Muscle of arm (tissue), 12 donors: ENCODE measurements around the gene MRTFA. TPM values are rescaled to one million over a fixed set of nuclear protein-coding genes. Genes with fewer than 3 reads are reported as not detected.
A peak's percentile ranks its signal among the peaks of the same experiment; 100 is the strongest.

ENCODE experiments used
- DNase-seq: peaks from one replicate; pipeline ENCODE4 v3.0.0-alpha.2; 2013
- polyA plus RNA-seq, 12 donors: library from polyadenylated mRNA; unstranded; fragments of 120-200 nt; gene quantifications; one replicate each; pipeline ENCODE4 v1.2.1, GENCODE V29; 2013; ENCODE audit not compliant: insufficient read length in 12 of 12

The MRTFA gene
- polyA plus RNA-seq, 12 donors, result 19.0 to 35.7 (median 23.5) TPM; not detected in 1

DNA sequence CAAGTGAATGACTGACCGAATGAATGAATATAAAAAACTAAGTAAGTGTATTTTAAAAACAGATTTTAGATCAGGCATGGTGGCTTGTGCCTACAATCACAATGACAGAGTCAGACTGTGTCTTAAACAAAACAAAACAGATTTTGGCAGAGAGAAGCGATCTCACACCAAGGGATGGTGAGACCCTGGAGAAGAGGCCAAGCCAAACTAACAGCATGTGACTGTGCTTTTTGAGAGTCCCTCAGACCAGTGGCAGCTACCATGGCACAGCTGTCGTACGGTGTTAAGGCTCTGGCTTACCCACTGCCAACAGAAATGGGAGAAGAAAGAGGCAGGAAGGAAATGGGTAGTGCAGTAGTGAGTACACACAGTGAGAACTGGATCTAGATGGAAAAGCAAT lies 205.5 kb downstream of the MRTFA start:
- no peak for DNase-seq

GRCh38 chr22:40429481-40429880 lies 207.0 kb downstream of the MRTFA start:
- DNase-seq, result no peak

DNA sequence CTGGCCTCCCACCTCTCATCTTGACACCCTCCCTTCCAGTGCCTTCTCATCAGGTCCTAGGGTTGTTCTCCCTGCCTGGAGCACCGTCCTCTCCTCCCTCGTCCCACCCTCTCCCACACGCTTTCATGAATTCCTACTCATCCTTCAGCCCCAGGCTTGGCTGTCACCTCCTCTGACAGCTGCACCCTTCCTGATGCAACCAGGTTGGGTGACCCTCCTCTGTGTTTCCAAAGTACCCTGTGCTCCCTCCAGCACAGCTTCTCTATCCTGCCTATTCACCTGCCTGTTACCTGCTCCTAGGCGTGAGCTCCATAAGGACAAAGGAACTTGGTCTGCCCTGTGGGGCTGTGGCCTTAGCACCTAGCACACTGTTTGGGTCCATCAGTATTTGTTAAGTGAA lies 207.7 kb downstream of the MRTFA start:
- DNase-seq, result no peak

DNA sequence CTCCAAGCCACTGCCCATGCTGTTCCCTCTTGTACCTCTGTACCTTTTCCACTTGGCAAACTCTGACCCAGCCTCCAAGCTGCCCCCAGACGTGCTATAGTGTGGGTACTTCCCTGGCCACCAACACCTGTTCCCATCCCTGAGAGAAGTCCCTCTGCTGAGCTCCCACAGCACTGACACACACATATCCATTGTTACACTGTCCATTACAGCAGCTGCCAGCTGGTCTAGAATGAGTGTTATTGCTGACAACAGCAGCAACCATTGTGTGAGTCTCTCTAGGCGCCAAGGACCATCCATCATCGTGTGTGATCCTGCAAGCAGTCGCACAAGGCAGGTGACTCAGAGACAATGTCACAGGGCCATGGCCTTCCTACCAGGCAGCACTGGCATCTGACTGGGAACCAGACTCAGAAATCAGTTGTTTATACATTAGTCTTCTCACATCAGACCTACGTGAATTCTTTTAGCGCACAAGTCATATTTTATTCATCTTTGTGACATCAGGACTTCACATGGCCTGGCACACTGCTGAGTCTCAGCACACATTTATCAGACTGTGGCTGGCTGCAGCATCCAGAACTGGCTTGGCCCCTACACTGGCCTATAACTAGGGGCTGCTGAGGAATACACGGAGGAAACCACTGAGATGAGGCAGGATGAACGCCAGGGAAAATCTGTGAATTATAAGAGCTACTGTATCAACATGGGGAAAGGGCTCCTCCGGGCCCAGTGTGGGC lies 209.8 kb downstream of the MRTFA start:
- peak; percentile 30 for DNase-seq

DNA sequence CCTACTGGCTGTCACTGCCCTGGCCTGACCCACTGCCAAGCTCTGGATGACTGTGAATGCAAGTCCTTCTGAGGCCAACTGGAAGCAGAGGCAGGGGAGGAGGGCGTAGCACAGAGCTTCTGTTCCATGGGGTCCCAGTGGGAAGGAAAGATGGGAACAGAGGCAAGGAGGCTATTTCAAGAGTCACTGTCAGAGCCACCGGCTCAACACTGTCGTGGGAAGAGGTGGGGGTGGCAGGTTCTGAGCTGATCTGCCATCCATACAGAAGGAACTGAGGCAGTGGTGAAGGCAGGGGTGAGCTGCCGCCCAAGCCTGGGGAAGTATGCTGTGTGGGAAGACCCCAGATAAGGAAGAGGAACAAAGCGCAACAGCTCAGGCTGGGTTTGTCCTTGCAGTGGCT lies 211.4 kb downstream of the MRTFA start:
- no peak for DNase-seq

DNA sequence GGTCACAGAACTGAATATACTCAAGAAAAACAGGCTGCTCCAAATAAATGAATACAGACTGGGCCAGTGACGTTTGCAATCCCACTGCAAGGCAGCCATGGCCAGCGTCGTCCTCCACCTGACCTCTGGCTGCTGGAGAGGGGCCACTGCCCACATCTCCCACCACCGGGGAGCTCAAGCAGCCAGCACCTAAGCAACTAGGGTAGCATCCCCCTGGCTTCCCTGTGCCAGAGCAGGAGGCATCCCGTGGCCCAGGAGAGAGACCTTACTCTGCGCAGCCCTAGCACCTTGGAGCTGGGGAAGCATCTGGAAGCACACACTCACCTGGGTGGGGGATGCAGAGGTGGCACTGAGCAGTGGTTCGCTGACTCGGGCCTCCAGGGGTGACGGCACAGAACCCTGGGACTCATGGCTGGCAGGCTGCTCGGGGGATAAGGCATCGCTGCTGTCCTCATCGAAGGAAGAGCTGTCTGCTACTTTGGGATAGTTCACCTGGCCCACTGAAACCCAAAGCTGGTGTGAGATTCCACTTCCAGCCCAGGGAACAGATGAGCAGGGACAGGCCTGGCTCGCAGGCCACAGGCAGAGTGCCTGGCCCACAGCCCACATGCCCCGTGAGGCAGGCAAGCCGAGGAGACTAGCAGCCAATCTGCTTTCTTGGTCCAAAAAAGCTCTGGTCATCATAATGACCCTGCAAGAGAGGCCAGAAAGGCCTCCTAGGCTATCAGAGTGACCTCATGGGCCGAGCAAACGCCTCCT lies 212.5 kb downstream of the MRTFA start:
- DNase-seq, result no peak

DNA sequence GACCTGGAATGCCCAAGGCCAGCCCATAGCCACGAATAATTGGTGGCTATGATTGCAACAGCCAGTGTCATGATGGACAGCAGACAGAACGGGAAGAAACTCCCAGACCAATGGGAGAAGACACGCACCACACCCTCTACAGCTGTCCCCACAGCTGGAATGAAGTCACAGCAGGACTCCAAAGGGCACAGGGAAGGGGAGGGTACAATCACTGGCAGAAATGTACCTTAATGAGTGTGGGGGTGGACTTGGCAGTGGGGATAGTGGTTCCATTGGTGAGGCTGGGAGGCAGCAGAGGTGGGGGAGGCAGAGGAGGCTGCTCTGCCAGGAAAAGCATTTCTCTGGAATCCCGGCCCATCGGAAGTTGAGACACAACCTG lies 213.2 kb downstream of the MRTFA start:
- no peak for DNase-seq

DNA sequence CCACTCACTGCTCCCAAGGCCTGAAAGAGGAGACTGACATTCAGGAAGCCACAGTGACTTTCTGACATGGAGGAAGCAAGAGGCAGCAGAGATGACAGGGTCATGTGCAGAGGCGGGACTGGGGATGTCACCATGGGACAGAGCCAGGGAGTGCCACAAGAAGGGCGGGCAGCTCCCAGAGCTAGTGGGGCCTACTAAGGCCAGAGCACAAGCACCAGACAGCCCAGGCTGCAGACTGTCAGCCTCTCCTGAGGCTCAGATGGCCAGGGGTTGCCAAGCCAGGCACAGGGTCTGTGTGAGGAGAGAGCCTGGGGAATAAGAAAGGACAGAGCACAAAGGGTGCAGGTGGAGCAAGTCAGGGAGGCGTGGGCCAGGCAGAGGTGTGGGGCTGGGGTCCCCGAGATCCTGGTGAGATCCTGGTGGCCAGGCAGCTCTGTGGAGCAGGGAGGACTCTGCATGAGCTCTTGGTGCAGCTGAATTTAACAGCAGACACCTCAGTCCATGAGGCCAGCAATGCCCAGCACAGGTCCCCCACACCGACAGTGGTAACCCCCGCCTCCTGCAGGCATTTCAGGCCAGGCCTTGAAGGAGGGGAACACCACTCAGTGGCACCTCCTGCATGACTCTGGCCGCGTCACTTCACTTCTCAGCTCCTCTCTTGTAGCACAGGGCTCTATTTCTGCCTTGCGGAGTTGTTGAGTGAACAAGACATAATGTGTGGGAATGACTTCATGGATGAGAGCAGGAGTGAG lies 213.8 kb downstream of the MRTFA start:
- DNase-seq, result no peak

- DNase-seq, result no peak
Measured at GRCh38 chr22:40421941-40422340, 214.6 kb downstream of the MRTFA start.

DNA sequence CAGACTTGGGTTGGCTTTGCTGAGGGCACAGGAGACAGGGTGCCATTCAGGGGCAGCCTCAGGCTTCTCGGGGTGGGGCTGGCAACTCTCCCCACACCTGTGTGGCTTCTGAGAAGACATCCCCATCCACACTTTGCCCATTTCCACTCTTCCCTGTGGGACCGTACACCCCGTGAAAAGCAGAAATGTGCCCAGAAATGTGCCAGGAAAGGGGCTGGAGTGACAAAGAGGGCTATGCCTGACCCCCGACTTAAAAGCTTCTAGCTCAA lies 215.5 kb downstream of the MRTFA start:
- no peak for DNase-seq

GRCh38 chr22:40420341-40421081 lies 216.0 kb downstream of the MRTFA start:
- no peak for DNase-seq

DNA sequence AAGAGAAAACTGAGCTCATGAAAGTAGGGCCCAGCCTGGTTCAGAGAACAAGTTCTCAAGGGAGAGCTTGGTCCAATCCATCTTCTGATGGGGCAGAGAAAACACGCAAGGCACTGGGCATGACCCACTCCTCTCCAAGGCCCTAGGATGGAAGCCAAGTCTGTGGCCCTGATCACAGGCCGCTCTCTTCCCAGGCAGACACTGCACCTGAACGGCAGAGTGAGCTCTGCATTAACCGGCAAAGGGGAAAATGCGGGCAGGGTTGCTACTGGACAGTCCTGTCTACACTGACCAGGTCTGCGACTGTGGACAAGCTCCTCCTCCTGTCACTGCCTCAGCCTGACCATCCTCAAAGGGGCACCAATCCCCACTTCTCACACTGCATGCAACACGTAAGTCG lies 216.8 kb downstream of the MRTFA start:
- no peak for DNase-seq

DNA sequence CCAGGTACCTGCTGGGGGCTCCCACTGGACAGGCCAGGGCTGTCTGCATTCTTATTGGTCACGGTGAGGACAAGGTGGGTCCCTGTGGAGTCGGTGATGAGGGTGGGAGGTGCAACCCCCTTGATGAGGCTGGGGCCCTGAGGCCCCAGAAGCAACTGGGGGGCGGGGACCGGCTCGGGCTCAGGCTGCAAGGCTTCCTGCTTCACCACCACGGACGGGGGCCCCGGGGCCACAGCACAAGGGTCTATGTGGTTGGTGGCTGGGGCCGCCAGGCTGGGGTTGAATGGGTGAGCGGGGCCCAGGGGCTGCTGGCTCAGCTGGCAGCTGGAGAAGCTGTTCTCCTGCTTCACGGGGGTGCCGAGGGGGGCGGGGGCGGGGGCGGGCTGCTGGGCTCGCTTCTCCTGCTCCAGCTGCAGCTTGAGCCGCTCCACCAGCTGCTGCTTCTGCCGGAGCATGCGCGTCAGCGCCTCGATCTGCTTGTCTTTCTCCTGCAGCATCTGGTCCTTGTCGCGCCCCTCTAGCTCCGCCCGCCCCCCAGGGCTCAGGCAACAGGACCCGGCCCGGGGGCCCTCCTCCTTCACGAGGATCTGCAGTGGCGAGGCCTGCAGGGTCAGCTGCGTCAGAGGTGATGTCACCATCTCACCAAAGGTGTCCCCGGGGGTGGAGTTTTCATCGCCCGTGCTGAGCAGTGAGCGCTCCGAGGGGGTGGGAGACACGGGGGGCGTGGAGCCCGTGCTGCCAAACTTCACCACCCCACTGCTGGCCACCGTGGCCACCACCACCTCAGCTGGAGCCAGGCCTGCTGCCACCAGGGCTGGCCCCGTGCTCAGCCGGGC lies 217.9 kb downstream of the MRTFA start:
- DNase-seq, result peak; percentile 31

DNA sequence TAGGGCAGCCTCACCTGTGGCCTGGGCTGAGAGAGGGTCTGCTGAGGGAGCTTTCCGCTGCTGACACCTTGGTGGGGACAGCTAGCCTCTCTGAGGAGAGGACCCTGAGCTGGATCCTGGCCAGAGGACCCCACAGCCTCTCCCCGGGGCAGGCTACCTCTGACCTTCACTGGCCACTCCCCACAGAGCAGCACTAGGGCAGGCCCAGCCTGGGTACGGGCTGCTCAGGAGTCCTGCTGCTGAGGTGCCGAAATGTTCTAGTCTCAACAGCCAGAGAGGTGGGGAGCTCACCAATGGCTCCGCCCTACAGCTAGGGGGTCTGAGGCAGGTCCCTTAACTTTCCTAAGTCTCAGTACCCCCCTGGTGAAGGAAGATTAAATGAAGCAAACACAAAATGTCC lies 218.6 kb downstream of the MRTFA start:
- no peak for DNase-seq

DNA sequence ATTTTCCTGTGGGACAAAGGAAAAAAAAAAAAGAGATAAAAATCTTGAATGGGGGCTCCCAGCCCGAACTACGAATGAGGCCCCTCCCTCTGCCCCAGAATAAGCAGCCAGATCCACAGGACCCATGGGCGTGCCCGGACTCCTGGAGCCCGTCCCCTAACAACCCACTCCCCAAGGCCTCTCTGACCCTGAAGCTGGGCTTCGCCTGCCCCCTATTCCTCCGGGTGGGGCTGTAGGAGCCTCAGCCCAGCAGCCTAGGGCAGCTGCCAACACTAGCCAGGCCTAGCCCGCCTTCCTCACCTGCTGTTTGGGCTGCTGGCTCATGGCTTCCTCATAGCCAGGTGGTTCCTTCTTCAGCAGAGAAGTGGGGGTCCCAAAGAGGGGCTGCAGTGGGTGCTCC lies 219.5 kb downstream of the MRTFA start:
- no peak for DNase-seq

DNA sequence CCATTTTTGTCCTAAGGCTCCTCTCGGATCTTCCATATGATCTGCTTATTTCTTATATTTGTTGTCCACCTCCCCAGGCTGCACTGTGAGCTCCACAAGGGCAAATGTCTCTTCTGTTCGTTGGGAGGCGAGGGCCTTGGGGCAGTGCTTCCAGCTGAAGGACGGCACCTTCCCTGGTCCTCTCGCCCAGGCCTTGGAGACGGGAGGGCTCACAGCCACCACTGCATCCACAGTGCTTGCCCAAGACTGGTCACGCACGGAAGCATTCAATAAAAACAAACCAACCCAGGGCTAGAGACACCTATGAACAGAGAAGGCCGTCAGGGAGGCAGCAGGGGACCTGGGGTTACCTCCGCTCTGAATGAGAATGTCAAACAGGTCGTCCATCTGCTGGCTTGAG lies 219.9 kb downstream of the MRTFA start:
- no peak for DNase-seq

DNA sequence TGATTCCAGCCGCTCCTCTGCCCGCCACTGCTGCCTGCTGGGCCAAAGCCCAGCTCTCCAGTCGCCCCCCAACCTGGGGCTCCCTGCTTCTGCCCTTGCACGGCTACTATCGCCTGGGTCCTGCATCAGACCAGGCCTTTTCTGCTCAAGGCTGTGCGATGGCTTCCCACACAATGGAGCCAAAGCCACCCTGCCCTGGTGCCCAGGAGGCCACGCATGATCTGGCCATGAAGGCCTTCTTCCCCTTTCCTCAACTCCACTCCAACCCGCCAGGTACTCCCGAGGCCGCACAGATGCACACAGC lies 220.3 kb downstream of the MRTFA start:
- no peak for DNase-seq

- no peak for DNase-seq
Measured at GRCh38 chr22:40415531-40416266, 220.8 kb downstream of the MRTFA start.

DNA sequence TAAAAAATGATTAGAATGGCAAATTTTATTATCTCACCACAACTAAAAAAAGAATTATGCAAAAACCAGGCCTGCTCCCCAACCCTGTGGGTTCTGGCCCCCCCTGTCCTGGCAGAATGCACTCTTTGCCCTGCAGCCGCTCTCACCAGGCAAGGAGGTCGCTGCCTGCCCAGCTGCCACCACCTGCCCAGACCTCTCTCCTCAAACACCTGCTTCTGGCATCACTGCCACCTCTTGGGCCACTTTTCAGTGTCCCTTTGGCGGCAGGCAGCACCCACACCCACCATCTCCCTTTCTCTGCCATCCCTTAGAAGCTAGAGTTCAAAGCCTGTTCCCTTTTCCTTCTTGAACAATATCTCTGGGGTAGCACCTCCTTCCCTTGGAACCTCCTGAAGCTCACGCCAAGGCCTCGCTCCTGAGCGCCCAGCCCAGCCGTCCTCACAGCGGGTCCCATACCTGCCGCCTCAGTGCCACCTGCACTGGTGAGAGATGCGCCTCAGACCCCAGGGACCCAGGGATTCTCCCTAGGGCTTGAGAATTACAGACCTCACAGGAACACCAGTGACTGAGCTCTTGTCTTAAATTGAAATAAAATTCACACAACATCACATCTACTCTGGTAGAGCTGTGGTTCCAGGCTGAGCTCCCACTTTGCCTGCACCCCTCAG lies 221.5 kb downstream of the MRTFA start:
- no peak for DNase-seq

DNA sequence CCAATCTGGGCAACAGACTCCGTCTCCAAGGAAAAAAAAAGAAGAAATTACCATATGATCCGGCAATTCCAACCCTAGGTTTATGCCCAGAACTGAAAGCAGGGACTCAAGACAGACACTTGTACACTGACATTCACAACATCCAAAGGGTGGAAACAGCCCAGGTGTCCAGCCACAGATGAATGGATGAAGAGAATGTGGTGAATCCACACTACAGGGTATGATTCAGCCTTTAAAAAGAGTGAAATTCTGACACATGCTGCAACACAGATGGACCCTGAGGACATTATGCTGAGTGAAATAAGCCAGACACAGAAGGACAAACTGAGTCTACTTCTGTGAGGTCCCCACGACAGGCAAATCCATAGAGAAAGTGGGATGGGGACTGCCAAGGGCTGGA lies 222.2 kb downstream of the MRTFA start:
- no peak for DNase-seq
